HepG2 (cell line): ENCODE results near the gene B4GALT5. TPM values are rescaled to one million over a fixed set of nuclear protein-coding genes. Genes with fewer than 3 reads are reported as not detected.

Experiments used
- CBX5 ChIP-seq: sonication (generic); formaldehyde crosslinking; IDR thresholded peaks from 2 replicates; pipeline ENCODE4 v1.4.0; 2020; ENCODE audit warnings: missing genetic modification reagents, borderline replicate concordance
- CEBPZ ChIP-seq: IDR thresholded peaks from 2 replicates; pipeline ENCODE4 v1.6.1; 2012; ENCODE audit warnings: low read length, improper control_type of control experiment
- FOXC1 ChIP-seq: sonication (generic); formaldehyde crosslinking; IDR thresholded peaks from 2 replicates; pipeline ENCODE4 v1.8.0; 2022; ENCODE audit warnings: mild to moderate bottlenecking, missing genetic modification reagents, borderline replicate concordance
- FOXO1 ChIP-seq: sonication (generic); formaldehyde crosslinking; IDR thresholded peaks from 2 replicates; pipeline ENCODE4 v1.4.0; 2020; ENCODE audit warnings: missing genetic modification reagents
- KDM3A ChIP-seq: IDR thresholded peaks from 2 replicates; pipeline ENCODE4 v1.6.1; 2018; ENCODE audit warnings: low read depth, missing compliant biosample characterization
- NCOA2 ChIP-seq: sonication (generic); formaldehyde crosslinking; IDR thresholded peaks from 2 replicates; pipeline ENCODE4 v1.8.0; 2022; ENCODE audit warnings: inconsistent platforms
- NFIC ChIP-seq: IDR thresholded peaks from 2 replicates; pipeline ENCODE4 v1.6.1; 2012; ENCODE audit warnings: mild to moderate bottlenecking, low read length, inconsistent platforms
- POGK ChIP-seq: sonication (generic); formaldehyde crosslinking; conservative IDR thresholded peaks from 2 replicates; pipeline ENCODE4 v1.8.0; 2022; ENCODE audit warnings: mild to moderate bottlenecking, moderate library complexity, missing genetic modification reagents
- RARA ChIP-seq: IDR thresholded peaks from 2 replicates; pipeline ENCODE4 v1.6.1; 2016; ENCODE audit warnings: missing genetic modification reagents, missing compliant biosample characterization
- RXRB ChIP-seq: IDR thresholded peaks from 2 replicates; pipeline ENCODE4 v1.6.1; 2016; ENCODE audit warnings: borderline replicate concordance, missing genetic modification reagents, missing compliant biosample characterization
- SIX1 ChIP-seq: sonication (generic); formaldehyde crosslinking; IDR thresholded peaks from 2 replicates; pipeline ENCODE4 v1.4.0; 2020; ENCODE audit warnings: missing genetic modification reagents, borderline replicate concordance
- SKI ChIP-seq: fragments of 450-650 bp; IDR thresholded peaks from one replicate; pipeline ENCODE4 v1.6.1; 2018; ENCODE audit warnings: mild to moderate bottlenecking; ENCODE audit not compliant: partially characterized antibody
- SOX5 ChIP-seq: IDR thresholded peaks from 2 replicates; pipeline ENCODE4 v1.6.1; 2016; ENCODE audit warnings: borderline replicate concordance
- SPEN ChIP-seq: sonication (generic); formaldehyde crosslinking; IDR thresholded peaks from 2 replicates; pipeline ENCODE4 v1.5.1; 2020; ENCODE audit warnings: low read depth, mild to moderate bottlenecking, missing genetic modification reagents
- TARDBP ChIP-seq: sonication (generic); formaldehyde crosslinking; IDR thresholded peaks from 2 replicates; pipeline ENCODE4 v1.8.0; 2022; ENCODE audit warnings: mild to moderate bottlenecking, missing genetic modification reagents
- TEF ChIP-seq: sonication (generic); formaldehyde crosslinking; IDR thresholded peaks from 2 replicates; pipeline ENCODE4 v1.5.0; 2020; ENCODE audit warnings: missing genetic modification reagents
- ZBTB46 ChIP-seq: sonication (generic); formaldehyde crosslinking; IDR thresholded peaks from 2 replicates; pipeline ENCODE4 v1.4.0; 2020; ENCODE audit warnings: mild to moderate bottlenecking, missing genetic modification reagents, borderline replicate concordance
- ZFX ChIP-seq: sonication (generic); formaldehyde crosslinking; IDR thresholded peaks from 2 replicates; pipeline ENCODE4 v1.4.0; 2020; ENCODE audit warnings: mild to moderate bottlenecking, low read depth, missing genetic modification reagents, moderate library complexity
- ZNF510 ChIP-seq: sonication (generic); formaldehyde crosslinking; IDR thresholded peaks from 2 replicates; pipeline ENCODE4 v1.4.0; 2020; ENCODE audit warnings: low read depth, mild to moderate bottlenecking, missing genetic modification reagents
- ZNF737 ChIP-seq: sonication (generic); formaldehyde crosslinking; IDR thresholded peaks from 2 replicates; pipeline ENCODE4 v1.5.0; 2020; ENCODE audit warnings: missing genetic modification reagents, mild to moderate bottlenecking, borderline replicate concordance
- ZSCAN25 ChIP-seq: sonication (generic); formaldehyde crosslinking; IDR thresholded peaks from 2 replicates; pipeline ENCODE4 v1.8.0; 2022; ENCODE audit warnings: mild to moderate bottlenecking, missing genetic modification reagents
- polyA plus RNA-seq, 8 experiments: library from polyadenylated mRNA; depleted of rRNA in 3 of 8; stranded (reverse) in 7 of 8; unstranded in 1 of 8; fragments of >200 nt; fragmentation: Illumina TruSeq in 4 of 8; extraction: Trizol in 4 of 8; gene quantifications; 2 replicates each; pipeline versions ENCODE4 v1.2.1 to v1.2.3, GENCODE V29; 2011 to 2016; ENCODE audit warnings: low read depth in 4 of 8, missing spikeins in 1 of 8, mixed read lengths in 1 of 8; ENCODE audit not compliant: insufficient read depth in 1 of 8
- total RNA-seq, 5 experiments: library from RNA; depleted of rRNA; stranded (reverse); fragments of >200 nt; fragmentation: Illumina TruSeq; extraction: Trizol; gene quantifications; 2 replicates each; pipeline ENCODE4 v1.2.3, GENCODE V29; 2016; ENCODE audit warnings: low read depth in 1 of 5

B4GALT5 gene
- total and polyA plus RNA-seq, 2 of the 13 experiments (the other 11 are each of a cell fraction or from before 2014, with no cell fraction given) = 27.3 to 30.9 TPM

- TF ChIP-seq TEF (CRISPR knock-in tag) (peak; percentile 80), SKI (no peak), POGK (CRISPR knock-in tag) (peak; percentile 38; the same call in 1 of the 2 replicates), NCOA2 (CRISPR knock-in tag) (0 out of 2 replicates have a peak, but pooled peaks have one; percentile 21), FOXC1 (CRISPR knock-in tag) (0 out of 2 replicates have a peak, but pooled peaks have one; percentile 24), ZSCAN25 (CRISPR knock-in tag) (0 out of 2 replicates have a peak, but pooled peaks have one; percentile 31), ZFX (peak; percentile 39; the same call in 1 of the 2 replicates), FOXO1 (CRISPR knock-in tag) (0 out of 2 replicates have a peak, but pooled peaks have one; percentile 22), ZNF737 (CRISPR knock-in tag) (peak; percentile 45; the same call in 1 of the 2 replicates), ZBTB46 (CRISPR knock-in tag) (no peak), NFIC (no peak), SPEN (CRISPR knock-in tag) (peak; percentile 44; the same call in 1 of the 2 replicates), CBX5 (CRISPR knock-in tag) (peak; percentile 15; the same call in 1 of the 2 replicates), KDM3A (no peak; the same call in 1 of the 2 replicates), RXRB (CRISPR knock-in tag) (no peak), RARA (CRISPR knock-in tag) (peak; percentile 50; the same call in 1 of the 2 replicates), SIX1 (CRISPR knock-in tag) (0 out of 2 replicates have a peak, but pooled peaks have one; percentile 31), ZNF510 (CRISPR knock-in tag) (no peak), SOX5 (CRISPR knock-in tag) (0 out of 2 replicates have a peak, but pooled peaks have one; percentile 10), CEBPZ (no peak), TARDBP (no peak)
These were observed 34.2 kb upstream of the B4GALT5 start (continued) for GRCh38 chr20:49747707-49748524.
